SK-N-SH (cell line): ENCODE measurements around the gene IFIT1. TPM values are rescaled to one million over a fixed set of nuclear protein-coding genes. Genes with fewer than 3 reads are reported as not detected.

Experiments used
- CTCF ChIA-PET: fragments of 300-600, 350-600 bp; formaldehyde crosslinking; extraction: SDS; loops from one replicate; lab custom pipeline; 2021; lab: Yijun Ruan, JAX
- POLR2A ChIA-PET: fragments of 350-600 bp; sonication (Branson Sonifier 250); formaldehyde crosslinking; extraction: SDS; loops from one replicate; lab custom pipeline; 2020; ENCODE audit warnings: antibody characterized with exemption, inconsistent platforms; lab: Yijun Ruan, JAX
- DNase-seq: peaks from one replicate; pipeline ENCODE4 v3.0.0; 2012
- H2AFZ ChIP-seq: fragments of 200-600 bp; sonication (generic); 2 replicates; pipeline ENCODE4 v1.8.1; 2016; ENCODE audit warnings: antibody characterized with exemption, mild to moderate bottlenecking, low read depth
- H3F3A ChIP-seq: fragments of 200-600 bp; sonication (generic); replicated peaks from 2 replicates; pipeline ENCODE3; 2016; ENCODE audit warnings: antibody characterized with exemption, mild to moderate bottlenecking; ENCODE audit not compliant: insufficient read depth
- H3K27ac ChIP-seq, 2 experiments: fragments of 200-500 bp in 1 of 2; fragments of 200-600 bp in 1 of 2; sonication (Bioruptor generic) in 1 of 2; sonication (generic), shearing (Covaris generic) in 1 of 2; 2 replicates each; pipeline versions ENCODE4 v1.5.1 to v1.6.1; 2014 to 2016; ENCODE audit warnings: low read depth in 2 of 2, inconsistent platforms in 1 of 2, low read length in 1 of 2, mild to moderate bottlenecking in 1 of 2, mixed read lengths in 1 of 2
- H3K27me3 ChIP-seq: fragments of 200-600 bp; sonication (generic), shearing (Covaris generic); 2 replicates; pipeline ENCODE4 v1.6.1; 2016; ENCODE audit warnings: mixed run types; ENCODE audit not compliant: insufficient read depth
- H3K36me3 ChIP-seq, 2 experiments: fragments of 200-500 bp in 1 of 2; fragments of 200-600 bp in 1 of 2; sonication (Bioruptor generic) in 1 of 2; sonication (generic) in 1 of 2; replicated peaks in 1 of 2; 2 replicates each; pipeline versions ENCODE3 to v1.5.1; 2014 to 2016; ENCODE audit warnings: low read length in 1 of 2, mild to moderate bottlenecking in 1 of 2; ENCODE audit not compliant: insufficient read depth in 2 of 2, control insufficient read depth in 1 of 2
- H3K4me1 ChIP-seq, 2 experiments: fragments of 200-500 bp in 1 of 2; fragments of 200-600 bp in 1 of 2; sonication (Bioruptor generic) in 1 of 2; sonication (generic), shearing (Covaris generic) in 1 of 2; 2 replicates each; pipeline versions ENCODE4 v1.5.1 to v1.6.1; 2014 to 2016; ENCODE audit warnings: low read depth in 1 of 2, low read length in 1 of 2, mixed run types in 1 of 2; ENCODE audit not compliant: insufficient read depth in 2 of 2, control insufficient read depth in 1 of 2
- H3K4me2 ChIP-seq: fragments of 200-600 bp; sonication (generic), shearing (Covaris generic); 2 replicates; pipeline ENCODE4 v1.6.1; 2017; ENCODE audit warnings: mixed run types
- H3K4me3 ChIP-seq, 2 experiments: fragments of 200-500 bp in 1 of 2; fragments of 200-600 bp in 1 of 2; sonication (Bioruptor generic) in 1 of 2; sonication (generic), shearing (Covaris generic) in 1 of 2; 2 replicates each; pipeline versions ENCODE4 v1.5.1 to v1.8.1; 2014 to 2016; ENCODE audit warnings: low read depth in 2 of 2, inconsistent platforms in 1 of 2, low read length in 1 of 2, mild to moderate bottlenecking in 1 of 2, mixed read lengths in 1 of 2, moderate library complexity in 1 of 2
- H3K79me2 ChIP-seq: fragments of 200-600 bp; sonication (generic); 2 replicates; pipeline ENCODE4 v1.8.1; 2017; ENCODE audit warnings: mild to moderate bottlenecking; ENCODE audit not compliant: insufficient read depth
- H3K9ac ChIP-seq: fragments of 200-600 bp; sonication (generic); 2 replicates; pipeline ENCODE4 v1.6.1; 2017; ENCODE audit warnings: mixed run types
- H3K9me2 ChIP-seq: fragments of 200-600 bp; sonication (generic); 2 replicates; pipeline ENCODE4 v1.6.1; 2017; ENCODE audit warnings: mixed run types
- H3K9me3 ChIP-seq: fragments of 200-600 bp; sonication (generic); 2 replicates; pipeline ENCODE4 v1.6.1; 2017; ENCODE audit warnings: mixed run types, mild to moderate bottlenecking, moderate library complexity
- H4K20me1 ChIP-seq: fragments of 200-600 bp; sonication (generic); 2 replicates; pipeline ENCODE4 v1.6.1; 2017; ENCODE audit warnings: mild to moderate bottlenecking, mixed run types; ENCODE audit not compliant: insufficient read depth
- CHD2 ChIP-seq: fragments of 150-350 bp; IDR thresholded peaks from 2 replicates; pipeline ENCODE4 v1.6.1; 2018; ENCODE audit warnings: low read length; ENCODE audit not compliant: partially characterized antibody
- GABPA ChIP-seq: IDR thresholded peaks from 2 replicates; pipeline ENCODE4 v1.4.0; 2012; ENCODE audit warnings: low read depth, mild to moderate bottlenecking
- GATA2 ChIP-seq: sonication (generic); formaldehyde crosslinking; IDR thresholded peaks from 2 replicates; pipeline ENCODE4 v1.5.0; 2020; ENCODE audit warnings: mild to moderate bottlenecking, missing genetic modification reagents
- MXI1 ChIP-seq: IDR thresholded peaks from 2 replicates; pipeline ENCODE4 v1.6.1; 2012; ENCODE audit warnings: mild to moderate bottlenecking, low read depth, low read length, improper control_type of control experiment
- NRF1 ChIP-seq: IDR thresholded peaks from 2 replicates; pipeline ENCODE4 v1.6.1; 2012; ENCODE audit warnings: low read depth, mild to moderate bottlenecking, low read length
- POLR2AphosphoS5 ChIP-seq: IDR thresholded peaks from 2 replicates; pipeline ENCODE4 v1.6.1; 2012; ENCODE audit warnings: low read depth, low read length
- RAD21 ChIP-seq: IDR thresholded peaks from 2 replicates; pipeline ENCODE4 v1.6.1; 2012; ENCODE audit warnings: mild to moderate bottlenecking, low read length
- SMC3 ChIP-seq: IDR thresholded peaks from 2 replicates; pipeline ENCODE4 v1.6.1; 2012; ENCODE audit warnings: low read depth, low read length, improper control_type of control experiment
- TAF1 ChIP-seq: IDR thresholded peaks from 2 replicates; pipeline ENCODE4 v1.6.1; 2012; ENCODE audit warnings: low read depth, mild to moderate bottlenecking, low read length, moderate library complexity, borderline replicate concordance
- YY1 ChIP-seq: IDR thresholded peaks from 2 replicates; pipeline ENCODE4 v1.4.0; 2012; ENCODE audit warnings: low read depth, mild to moderate bottlenecking
- WGBS: methylation state at CpG from one replicate; pipeline ENCODE4 v1.1.6; 2017; ENCODE audit warnings: low lambda C conversion rate; 5-methylcytosine and 5-hydroxymethylcytosine counted together
- polyA plus RNA-seq, 3 experiments: library from polyadenylated mRNA; depleted of rRNA; stranded (reverse); fragments of >200 nt; gene quantifications; 2 replicates each; pipeline ENCODE4 v1.2.3, GENCODE V29; 2012
- TF ChIP-seq, protein P1 (sequence below): fragments of 150-350 bp; IDR thresholded peaks from 2 replicates; pipeline ENCODE4 v1.6.1; 2017; ENCODE audit warnings: antibody characterized with exemption, low read length, low read depth, borderline replicate concordance
- TF ChIP-seq, protein P2 (sequence below): IDR thresholded peaks from 2 replicates; pipeline ENCODE4 v1.4.0; 2012; ENCODE audit warnings: low read depth
- TF ChIP-seq, protein P3 (sequence below): fragments of 150-350 bp; IDR thresholded peaks from 2 replicates; pipeline ENCODE4 v1.6.1; 2016; ENCODE audit warnings: mild to moderate bottlenecking, low read depth, low read length

The IFIT1 gene
- polyA plus RNA-seq, 1 of the 3 experiments (the other 2 are of a cell fraction) = 4.4 TPM

DNA sequence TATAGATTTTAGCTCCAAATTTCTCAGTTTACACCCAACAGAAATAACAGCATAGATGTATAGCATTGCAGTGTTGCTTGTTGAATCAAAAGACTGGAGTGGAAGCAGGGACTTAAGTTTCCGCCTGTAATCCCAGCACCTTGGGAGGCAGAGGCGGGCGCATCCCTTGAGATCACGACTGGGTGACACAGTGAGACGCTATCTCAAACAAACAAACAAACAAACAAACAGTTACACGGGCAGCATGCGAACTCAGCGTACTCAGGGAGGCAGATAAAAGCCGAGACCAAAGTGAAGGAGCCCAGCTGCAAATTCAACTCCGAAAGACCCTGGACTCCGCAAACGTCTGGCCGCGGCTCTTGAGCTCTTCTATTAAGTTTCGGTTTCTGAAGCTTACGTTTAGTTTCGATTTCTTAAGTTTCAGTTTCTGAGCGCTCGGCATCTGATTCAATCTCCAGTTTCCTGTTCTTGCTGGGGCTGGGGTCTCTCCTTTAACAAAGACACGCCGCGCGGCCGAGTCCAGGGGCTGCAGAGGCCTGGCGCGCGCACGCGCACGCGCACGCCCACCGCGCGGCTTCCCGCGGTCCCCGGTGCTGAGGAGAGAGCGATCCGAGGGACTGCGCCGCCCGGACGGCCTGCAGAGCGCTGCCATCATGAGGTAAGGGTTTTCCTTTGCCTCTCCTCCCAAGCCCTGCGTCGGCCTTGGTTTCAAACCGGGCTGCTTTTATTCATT, 21.9 kb downstream of the IFIT1 start, which contains the start of gene IFIT5:
TSS of gene IFIT5 (plus strand) at position 423 of the 733 bp plus-strand sequence. CDS start at position 654, 231 bp downstream.
- H3K4me1 ChIP-seq = peaks cover 6 to 8% of the 10 kb centered on the region in 2 experiments; a peak in 3 of 4 replicates
- no peaks in the 10 kb centered on the region for H4K20me1 ChIP-seq
- ChIA-PET CTCF (interaction anchor here (0.7 to 1.7 kb wide), 3 partner anchors 25 to 737 kb away, joined by 3 to 6 read pairs (median 3); no protein-coding TSS in a partner anchor), POLR2A (interaction anchor here (0.9 to 1.6 kb wide), 2 partner anchors 131 to 163 kb away, joined by 3 read pairs; partner anchors contain the start of gene LIPA)
- peaks cover 17% of the 10 kb centered on the region for H3K79me2 ChIP-seq
- peak within 1 kb of the TSS; percentile 80 for H3K9ac ChIP-seq
- peak within 1 kb of the TSS; percentile 72 to 77 for H3K4me3 ChIP-seq
- peak within 1 kb of the TSS; percentile 99 for H2AFZ ChIP-seq
- H3K4me2 ChIP-seq = peak within 1 kb of the TSS; percentile 77
- DNase-seq = peak; percentile 91
- TF ChIP-seq POLR2AphosphoS5 (0 out of 2 replicates have a peak, but pooled peaks have one; percentile 21), NRF1 (peak; percentile 80), TAF1 (no peak), MXI1 (peak; percentile 55), CHD2 (peak; percentile 31), GATA2 (CRISPR knock-in tag) (no peak), GABPA (no peak), RAD21 (peak; percentile 29; the same call in 1 of the 2 replicates), SMC3 (0 out of 2 replicates have a peak, but pooled peaks have one; percentile 9), YY1 (0 out of 2 replicates have a peak, but pooled peaks have one; percentile 46)
- TF ChIP-seq, protein P1, sequence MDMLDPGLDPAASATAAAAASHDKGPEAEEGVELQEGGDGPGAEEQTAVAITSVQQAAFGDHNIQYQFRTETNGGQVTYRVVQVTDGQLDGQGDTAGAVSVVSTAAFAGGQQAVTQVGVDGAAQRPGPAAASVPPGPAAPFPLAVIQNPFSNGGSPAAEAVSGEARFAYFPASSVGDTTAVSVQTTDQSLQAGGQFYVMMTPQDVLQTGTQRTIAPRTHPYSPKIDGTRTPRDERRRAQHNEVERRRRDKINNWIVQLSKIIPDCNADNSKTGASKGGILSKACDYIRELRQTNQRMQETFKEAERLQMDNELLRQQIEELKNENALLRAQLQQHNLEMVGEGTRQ = no peak
- TF ChIP-seq, protein P2, sequence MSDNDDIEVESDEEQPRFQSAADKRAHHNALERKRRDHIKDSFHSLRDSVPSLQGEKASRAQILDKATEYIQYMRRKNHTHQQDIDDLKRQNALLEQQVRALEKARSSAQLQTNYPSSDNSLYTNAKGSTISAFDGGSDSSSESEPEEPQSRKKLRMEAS = 0 out of 2 replicates have a peak, but pooled peaks have one; percentile 11
- TF ChIP-seq, protein P3, sequence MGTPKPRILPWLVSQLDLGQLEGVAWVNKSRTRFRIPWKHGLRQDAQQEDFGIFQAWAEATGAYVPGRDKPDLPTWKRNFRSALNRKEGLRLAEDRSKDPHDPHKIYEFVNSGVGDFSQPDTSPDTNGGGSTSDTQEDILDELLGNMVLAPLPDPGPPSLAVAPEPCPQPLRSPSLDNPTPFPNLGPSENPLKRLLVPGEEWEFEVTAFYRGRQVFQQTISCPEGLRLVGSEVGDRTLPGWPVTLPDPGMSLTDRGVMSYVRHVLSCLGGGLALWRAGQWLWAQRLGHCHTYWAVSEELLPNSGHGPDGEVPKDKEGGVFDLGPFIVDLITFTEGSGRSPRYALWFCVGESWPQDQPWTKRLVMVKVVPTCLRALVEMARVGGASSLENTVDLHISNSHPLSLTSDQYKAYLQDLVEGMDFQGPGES = no peak
- H3K9me3 ChIP-seq = no peaks in the 10 kb centered on the region
- peak within 1 kb of the TSS; percentile 85 to 92 for H3K27ac ChIP-seq
- 2% methylated on average over 48 of the region's 48 CpGs for WGBS
- no peaks in the 10 kb centered on the region for H3K9me2 ChIP-seq
- H3K36me3 ChIP-seq = peaks cover 8 to 20% of the 10 kb centered on the region in 2 experiments
- H3K27me3 ChIP-seq = no peaks in the 10 kb centered on the region
- H3F3A ChIP-seq = peaks cover 10% of the 10 kb centered on the region
